Upper lobe of left lung (tissue), 6 donors: ENCODE measurements around the gene TOR4A. TPM values are rescaled to one million over a fixed set of nuclear protein-coding genes. Genes with fewer than 3 reads are reported as not detected.

ENCODE experiments used
- ATAC-seq, 2 donors: fragments of 200-7000 bp; cut with Tn5 transposase; one replicate each; pipeline ENCODE4 v1.9.1; 2022; ENCODE audit warnings: mild to moderate bottlenecking in 2 of 2, moderate library complexity in 2 of 2; ENCODE audit not compliant: low FRiP score in 2 of 2
- DNase-seq, 2 donors: peaks; one replicate each; pipeline ENCODE4 v3.0.0-alpha.2; 2019 to 2020
- H3K27ac ChIP-seq, 4 donors: fragments of 200-600 bp; sonication (generic); one replicate each; pipeline ENCODE4 v1.5.1; 2016 to 2019
- H3K27me3 ChIP-seq, 4 donors: fragments of 200-600 bp; sonication (generic); one replicate each; pipeline ENCODE4 v1.5.1; 2017 to 2019
- H3K36me3 ChIP-seq, 4 donors: fragments of 200-600 bp; sonication (generic); one replicate each; pipeline ENCODE4 v1.5.1; 2016 to 2019
- H3K4me1 ChIP-seq, 4 donors: fragments of 200-600 bp; sonication (generic); one replicate each; pipeline ENCODE4 v1.5.1; 2018 to 2019
- H3K4me3 ChIP-seq, 4 donors: fragments of 200-600 bp; sonication (generic); one replicate each; pipeline ENCODE4 v1.5.1; 2017 to 2019; ENCODE audit warnings: mild to moderate bottlenecking in 2 of 4, moderate library complexity in 1 of 4
- H3K9me3 ChIP-seq, 4 donors: fragments of 200-600 bp; sonication (generic); one replicate each; pipeline ENCODE4 v1.5.1; 2018 to 2019
- EP300 ChIP-seq, 4 donors: sonication (generic); formaldehyde crosslinking; IDR thresholded peaks; one replicate each; pipeline ENCODE4 v1.5.1; 2017; ENCODE audit warnings: antibody characterized with exemption in 4 of 4, control low read depth in 2 of 4
- POLR2A ChIP-seq, 4 donors: fragments of 450-650 bp; IDR thresholded peaks; one replicate each; pipeline ENCODE4 v1.5.1; 2016 to 2017; ENCODE audit warnings: antibody characterized with exemption in 4 of 4, mild to moderate bottlenecking in 2 of 4
- POLR2AphosphoS5 ChIP-seq, 2 donors: sonication (generic); formaldehyde crosslinking; IDR thresholded peaks; one replicate each; pipeline ENCODE4 v1.5.1; 2017; ENCODE audit warnings: antibody characterized with exemption in 2 of 2
- WGBS, 2 donors: methylation state at CpG; one replicate each; pipeline ENCODE4 v1.1.5; 2017 to 2018; 5-methylcytosine and 5-hydroxymethylcytosine counted together
- total RNA-seq, 6 donors: library from RNA; depleted of rRNA in 4 of 6; stranded (reverse); fragments of >200 nt in 4 of 6; gene quantifications; one replicate each; pipeline versions ENCODE4 v1.1.0 to v1.2.1, GENCODE V29; 2016 to 2021
- TF ChIP-seq, protein P1 (sequence below), 6 experiments: fragments of 450-650 bp in 4 of 6; fragments of 200-600 bp in 2 of 6; sonication (generic) in 2 of 6; IDR thresholded peaks; one replicate each; pipeline ENCODE4 v1.5.1; 2016 to 2019; ENCODE audit warnings: antibody characterized with exemption in 6 of 6
- donor health status: DM: no; HTN: no; CAD: no; lungs with moderate emphysema.
- donor health status: DM: no; HTN: yes; CAD: no; lungs with severe emphysema.

TOR4A gene
- total RNA-seq, 6 donors from 2014 or later: 31.5 to 62.6 (median 39.2) TPM

- WGBS, 2 donors: 90 to 98% methylated on average over 6 of the region's 6 CpGs
- DNase-seq (peak; percentile 16 to 65), ATAC-seq (no peak)
- H3K4me1 ChIP-seq: peaks cover 16 to 48% (median 19%) of the 10 kb centered on the region in 4 donors
- TF ChIP-seq POLR2AphosphoS5 (IDR thresholded peaks at IDR 0.05) (no peak), POLR2A (IDR thresholded peaks at IDR 0.05) (no peak), EP300 (IDR thresholded peaks at IDR 0.05) (no peak)
- TF ChIP-seq, protein P1, sequence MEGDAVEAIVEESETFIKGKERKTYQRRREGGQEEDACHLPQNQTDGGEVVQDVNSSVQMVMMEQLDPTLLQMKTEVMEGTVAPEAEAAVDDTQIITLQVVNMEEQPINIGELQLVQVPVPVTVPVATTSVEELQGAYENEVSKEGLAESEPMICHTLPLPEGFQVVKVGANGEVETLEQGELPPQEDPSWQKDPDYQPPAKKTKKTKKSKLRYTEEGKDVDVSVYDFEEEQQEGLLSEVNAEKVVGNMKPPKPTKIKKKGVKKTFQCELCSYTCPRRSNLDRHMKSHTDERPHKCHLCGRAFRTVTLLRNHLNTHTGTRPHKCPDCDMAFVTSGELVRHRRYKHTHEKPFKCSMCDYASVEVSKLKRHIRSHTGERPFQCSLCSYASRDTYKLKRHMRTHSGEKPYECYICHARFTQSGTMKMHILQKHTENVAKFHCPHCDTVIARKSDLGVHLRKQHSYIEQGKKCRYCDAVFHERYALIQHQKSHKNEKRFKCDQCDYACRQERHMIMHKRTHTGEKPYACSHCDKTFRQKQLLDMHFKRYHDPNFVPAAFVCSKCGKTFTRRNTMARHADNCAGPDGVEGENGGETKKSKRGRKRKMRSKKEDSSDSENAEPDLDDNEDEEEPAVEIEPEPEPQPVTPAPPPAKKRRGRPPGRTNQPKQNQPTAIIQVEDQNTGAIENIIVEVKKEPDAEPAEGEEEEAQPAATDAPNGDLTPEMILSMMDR (IDR thresholded peaks at IDR 0.05): no peak
- H3K4me3 ChIP-seq: no peak overlapping the region
- no peak overlapping the region for H3K27ac ChIP-seq
- H3K27me3 ChIP-seq: peaks cover 0 to 14% (median 6%) of the 10 kb centered on the region in 4 donors
- H3K36me3 ChIP-seq: no peaks in the 10 kb centered on the region
- H3K9me3 ChIP-seq: no peaks in the 10 kb centered on the region
Measured at GRCh38 chr9:137312852-137313325, 35.4 kb downstream of the TOR4A start.

DNA sequence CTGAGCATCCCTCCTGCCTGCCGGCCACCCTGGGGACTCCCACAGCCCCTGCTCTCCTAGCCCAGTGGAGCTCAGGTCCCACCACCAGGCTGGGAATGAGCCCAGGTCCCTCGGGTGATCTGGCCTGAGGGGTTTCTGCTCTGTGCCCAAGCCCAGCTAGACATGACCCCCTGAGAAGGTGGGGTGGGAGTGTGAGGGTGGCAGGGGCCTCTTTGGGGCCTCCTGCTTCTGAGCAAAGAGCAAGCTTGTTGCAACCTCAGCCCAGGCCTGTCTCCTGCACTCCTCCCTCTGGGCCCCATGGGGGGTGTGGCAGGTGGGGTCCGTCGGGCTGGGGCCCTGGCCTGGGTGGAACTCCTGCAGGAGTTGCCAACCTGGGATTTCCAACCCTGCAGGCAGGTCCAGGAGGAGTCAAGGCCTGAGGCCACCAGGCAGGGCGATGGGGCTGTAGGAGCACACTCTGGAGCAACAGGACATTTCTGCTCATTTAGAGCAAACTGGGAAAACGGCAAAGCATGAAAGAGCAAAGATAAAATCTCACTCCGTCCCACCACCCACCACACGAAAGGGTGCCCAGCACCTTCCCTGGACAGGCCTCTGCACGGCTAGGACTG lies 35.9 kb downstream of the TOR4A start:
- H3K27me3 ChIP-seq: peaks cover 0 to 14% (median 6%) of the 10 kb centered on the region in 4 donors
- H3K9me3 ChIP-seq: no peaks in the 10 kb centered on the region
- peak overlapping the region in 1 of 4 donors; percentile 80 for H3K27ac ChIP-seq
- no peak overlapping the region for H3K4me3 ChIP-seq
- ATAC-seq (no peak), DNase-seq (peak in 1 of 2 donors; percentile 59)
- WGBS, 2 donors: 86 to 89% methylated on average over 5 to 7 of the region's 9 CpGs
- TF ChIP-seq POLR2AphosphoS5 (IDR thresholded peaks at IDR 0.05): no peak
- TF ChIP-seq, protein P1 (IDR thresholded peaks at IDR 0.05): no peak
- no peak for TF ChIP-seq POLR2A (IDR thresholded peaks at IDR 0.05)
- no peak for TF ChIP-seq EP300 (IDR thresholded peaks at IDR 0.05)
- peaks cover 16 to 49% (median 19%) of the 10 kb centered on the region in 4 donors for H3K4me1 ChIP-seq
- H3K36me3 ChIP-seq: no peaks in the 10 kb centered on the region

DNA sequence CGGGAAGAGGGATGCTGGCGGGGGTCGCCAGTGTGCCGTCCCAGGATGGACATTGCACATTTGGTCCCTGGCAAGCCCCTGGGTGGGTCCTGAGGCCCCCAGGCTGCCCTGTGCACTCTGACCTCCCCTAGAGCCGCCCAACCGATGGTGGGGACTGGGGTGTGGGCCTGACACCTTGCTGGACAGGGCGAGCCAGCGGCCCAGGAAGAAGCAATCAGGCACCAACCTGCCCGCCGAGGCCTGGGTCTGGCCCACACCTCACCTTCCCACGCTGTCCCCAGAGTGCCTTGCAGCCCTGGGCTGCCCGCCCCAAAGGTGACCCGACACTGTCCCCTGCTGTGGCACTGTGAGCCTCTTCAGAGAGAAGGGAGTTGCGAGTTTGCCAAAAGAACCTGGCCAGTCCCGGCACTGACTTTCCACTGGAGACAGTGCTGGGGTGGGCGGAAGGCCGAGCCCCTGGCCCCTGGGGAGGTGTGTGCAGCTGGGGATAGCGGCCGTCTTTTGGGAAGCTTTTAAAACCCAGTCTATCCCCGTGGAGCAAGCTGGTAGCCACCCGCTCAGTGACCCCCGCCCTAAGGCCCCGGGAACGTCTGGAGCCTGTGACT lies 36.5 kb downstream of the TOR4A start:
- Histone ChIP-seq H3K36me3 (no peaks in the 10 kb centered on the region), H3K4me3 (no peak overlapping the region), H3K27me3 (peaks cover 0 to 14% (median 6%) of the 10 kb centered on the region in 4 donors), H3K27ac (peak overlapping the region in 2 of 4 donors; percentile 30 to 80), H3K4me1 (peaks cover 16 to 55% (median 19%) of the 10 kb centered on the region in 4 donors), H3K9me3 (no peaks in the 10 kb centered on the region)
- WGBS, 2 donors: 78 to 96% methylated on average over 9 to 24 of the region's 24 CpGs
- peak in 1 of 2 donors; percentile 75 for DNase-seq
- no peak for ATAC-seq
- no peak for TF ChIP-seq POLR2AphosphoS5 (IDR thresholded peaks at IDR 0.05)
- TF ChIP-seq, protein P1 (IDR thresholded peaks at IDR 0.05): peak in 2 of 6 experiments; percentile 43 to 54

GRCh38 chr9:137314561-137315560 lies 37.3 kb downstream of the TOR4A start:
- ATAC-seq: no peak
- peak overlapping the region in 3 of 4 donors; percentile 46 to 80 (median 69) for H3K27ac ChIP-seq

More at GRCh38 chr9:137314561-137315560, 37.3 kb downstream of the TOR4A start:
- Histone ChIP-seq H3K4me1 (peaks cover 16 to 60% (median 24%) of the 10 kb centered on the region in 4 donors), H3K4me3 (no peak overlapping the region), H3K9me3 (no peaks in the 10 kb centered on the region), H3K27me3 (peaks cover 0 to 14% (median 6%) of the 10 kb centered on the region in 4 donors), H3K36me3 (no peaks in the 10 kb centered on the region)
- WGBS, 2 donors: 60 to 67% methylated on average over 3 to 40 of the region's 42 CpGs
- no peak for TF ChIP-seq EP300 (IDR thresholded peaks at IDR 0.05)
- TF ChIP-seq POLR2AphosphoS5 (IDR thresholded peaks at IDR 0.05): no peak
- TF ChIP-seq, protein P1 (IDR thresholded peaks at IDR 0.05): no peak
- TF ChIP-seq POLR2A (IDR thresholded peaks at IDR 0.05): no peak
- peak in 1 of 2 donors; percentile 78 for DNase-seq
